ENCODE results near the gene CD300A.

GRCh38 chr17:74446551-74447500, 19.6 kb upstream of the CD300A start:
- TF ChIP-seq, protein P1, sequence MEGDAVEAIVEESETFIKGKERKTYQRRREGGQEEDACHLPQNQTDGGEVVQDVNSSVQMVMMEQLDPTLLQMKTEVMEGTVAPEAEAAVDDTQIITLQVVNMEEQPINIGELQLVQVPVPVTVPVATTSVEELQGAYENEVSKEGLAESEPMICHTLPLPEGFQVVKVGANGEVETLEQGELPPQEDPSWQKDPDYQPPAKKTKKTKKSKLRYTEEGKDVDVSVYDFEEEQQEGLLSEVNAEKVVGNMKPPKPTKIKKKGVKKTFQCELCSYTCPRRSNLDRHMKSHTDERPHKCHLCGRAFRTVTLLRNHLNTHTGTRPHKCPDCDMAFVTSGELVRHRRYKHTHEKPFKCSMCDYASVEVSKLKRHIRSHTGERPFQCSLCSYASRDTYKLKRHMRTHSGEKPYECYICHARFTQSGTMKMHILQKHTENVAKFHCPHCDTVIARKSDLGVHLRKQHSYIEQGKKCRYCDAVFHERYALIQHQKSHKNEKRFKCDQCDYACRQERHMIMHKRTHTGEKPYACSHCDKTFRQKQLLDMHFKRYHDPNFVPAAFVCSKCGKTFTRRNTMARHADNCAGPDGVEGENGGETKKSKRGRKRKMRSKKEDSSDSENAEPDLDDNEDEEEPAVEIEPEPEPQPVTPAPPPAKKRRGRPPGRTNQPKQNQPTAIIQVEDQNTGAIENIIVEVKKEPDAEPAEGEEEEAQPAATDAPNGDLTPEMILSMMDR (conservative IDR thresholded peaks at IDR 0.05; ENCODE audit: low read depth, low read length): no peak
- TF ChIP-seq EZH2 (IDR thresholded peaks at IDR 0.05; ENCODE audit: low read length, unreplicated experiment) (no peak), EZH2phosphoT487 (IDR thresholded peaks at IDR 0.05; ENCODE audit: borderline replicate concordance, low read length) (no peak)
